ENCODE measurements around the gene POTEM.
"Not testable (repeated sequence)": the region's sequence is repeated elsewhere in the genome, so short reads cannot be mapped to it uniquely, and the experiment has no call there.

Gene POTEM

GRCh38 chr14:19036811-19037382 is 69.7 kb downstream of the POTEM start:
- DNase-seq; H3K27me3 ChIP-seq (replicated peaks in 2 of 5; ENCODE audit: control insufficient read depth in 4 of 5, insufficient read depth in 5 of 5, low read length in 4 of 5); H3K4me1 ChIP-seq (ENCODE audit: control extremely low read depth in 1 of 4, control insufficient read depth in 4 of 4, insufficient read depth in 4 of 4, low read length in 3 of 4); H3K36me3 ChIP-seq (ENCODE audit: control insufficient read depth in 4 of 4, insufficient read depth in 4 of 4, low read length in 3 of 4); H3K27ac ChIP-seq (ENCODE audit: insufficient read depth in 1 of 2, low read depth in 1 of 2, low read length in 2 of 2, poor library complexity in 1 of 2, severe bottlenecking in 2 of 2); H3K9me3 ChIP-seq (ENCODE audit: control extremely low read depth in 1 of 5, control insufficient read depth in 4 of 5, insufficient read depth in 2 of 5, low read depth in 1 of 5, low read length in 4 of 5); CTCF ChIA-PET; POLR2A ChIA-PET; H3K4me3 ChIP-seq (ENCODE audit: control insufficient read depth in 1 of 7, extremely low read depth in 1 of 7, insufficient read depth in 4 of 7, low read depth in 2 of 7, low read length in 6 of 7): not testable (repeated sequence)
- WGBS (ENCODE audit: insufficient coverage) = no CpG with 5 or more reads among the region's 26 CpGs

GRCh38 chr14:19038060-19038664 is 70.9 kb downstream of the POTEM start:
- H3K4me1 ChIP-seq (ENCODE audit: control extremely low read depth in 1 of 4, control insufficient read depth in 4 of 4, insufficient read depth in 4 of 4, low read length in 3 of 4); DNase-seq; H3K27me3 ChIP-seq (replicated peaks in 2 of 5; ENCODE audit: control insufficient read depth in 4 of 5, insufficient read depth in 5 of 5, low read length in 4 of 5); H3K36me3 ChIP-seq (ENCODE audit: control insufficient read depth in 4 of 4, insufficient read depth in 4 of 4, low read length in 3 of 4); H3K9me3 ChIP-seq (ENCODE audit: control extremely low read depth in 1 of 5, control insufficient read depth in 4 of 5, insufficient read depth in 2 of 5, low read depth in 1 of 5, low read length in 4 of 5); CTCF ChIA-PET; H3K4me3 ChIP-seq (ENCODE audit: control insufficient read depth in 1 of 7, extremely low read depth in 1 of 7, insufficient read depth in 4 of 7, low read depth in 2 of 7, low read length in 6 of 7); POLR2A ChIA-PET; H3K27ac ChIP-seq (ENCODE audit: insufficient read depth in 1 of 2, low read depth in 1 of 2, low read length in 2 of 2, poor library complexity in 1 of 2, severe bottlenecking in 2 of 2): not testable (repeated sequence)
- WGBS (ENCODE audit: insufficient coverage) = no CpG with 5 or more reads among the region's 28 CpGs

- CTCF ChIA-PET; DNase-seq; H3K27ac ChIP-seq (ENCODE audit: insufficient read depth in 1 of 2, low read depth in 1 of 2, low read length in 2 of 2, poor library complexity in 1 of 2, severe bottlenecking in 2 of 2); H3K4me1 ChIP-seq (ENCODE audit: control extremely low read depth in 1 of 4, control insufficient read depth in 4 of 4, insufficient read depth in 4 of 4, low read length in 3 of 4); POLR2A ChIA-PET; H3K36me3 ChIP-seq (ENCODE audit: control insufficient read depth in 4 of 4, insufficient read depth in 4 of 4, low read length in 3 of 4); H3K9me3 ChIP-seq (ENCODE audit: control extremely low read depth in 1 of 5, control insufficient read depth in 4 of 5, insufficient read depth in 2 of 5, low read depth in 1 of 5, low read length in 4 of 5); H3K27me3 ChIP-seq (replicated peaks in 2 of 5; ENCODE audit: control insufficient read depth in 4 of 5, insufficient read depth in 5 of 5, low read length in 4 of 5); H3K4me3 ChIP-seq (ENCODE audit: control insufficient read depth in 1 of 7, extremely low read depth in 1 of 7, insufficient read depth in 4 of 7, low read depth in 2 of 7, low read length in 6 of 7): not testable (repeated sequence)
- no CpG with 5 or more reads among the region's 15 CpGs for WGBS (ENCODE audit: insufficient coverage)
Observed at GRCh38 chr14:19038785-19039184, 71.6 kb downstream of the POTEM start.

- CTCF ChIA-PET; DNase-seq; H3K9me3 ChIP-seq (ENCODE audit: control extremely low read depth in 1 of 5, control insufficient read depth in 4 of 5, insufficient read depth in 2 of 5, low read depth in 1 of 5, low read length in 4 of 5); H3K27ac ChIP-seq (ENCODE audit: insufficient read depth in 1 of 2, low read depth in 1 of 2, low read length in 2 of 2, poor library complexity in 1 of 2, severe bottlenecking in 2 of 2); H3K36me3 ChIP-seq (ENCODE audit: control insufficient read depth in 4 of 4, insufficient read depth in 4 of 4, low read length in 3 of 4); H3K27me3 ChIP-seq (replicated peaks in 2 of 5; ENCODE audit: control insufficient read depth in 4 of 5, insufficient read depth in 5 of 5, low read length in 4 of 5); H3K4me1 ChIP-seq (ENCODE audit: control extremely low read depth in 1 of 4, control insufficient read depth in 4 of 4, insufficient read depth in 4 of 4, low read length in 3 of 4); POLR2A ChIA-PET; H3K4me3 ChIP-seq (ENCODE audit: control insufficient read depth in 1 of 7, extremely low read depth in 1 of 7, insufficient read depth in 4 of 7, low read depth in 2 of 7, low read length in 6 of 7): not testable (repeated sequence)
- WGBS (ENCODE audit: insufficient coverage) = no CpG with 5 or more reads among the region's 2 CpGs
Observed at GRCh38 chr14:19043384-19043783, 76.2 kb downstream of the POTEM start.
